ENCODE measurements around the gene LLGL1.

- no peak for TF ChIP-seq POLR2AphosphoS5 (IDR thresholded peaks at IDR 0.05; ENCODE audit: low read depth, low read length)
- TF ChIP-seq REST (IDR thresholded peaks at IDR 0.05; ENCODE audit: insufficient read depth in 1 of 2, low read depth in 2 of 2, low read length in 2 of 2), result no peak
- no peak for TF ChIP-seq TAF1 (IDR thresholded peaks at IDR 0.05; ENCODE audit: borderline replicate concordance, insufficient read depth, low read length)
Measured at GRCh38 chr17:18240449-18240848, 15.0 kb downstream of the LLGL1 start.

Data from PFSK-1 (cell line).